GM12892 (cell line): ENCODE results near the gene RPS19BP1.

Experiments
- DNase-seq: peaks from one replicate; pipeline ENCODE4 v3.0.0; 2011; ENCODE audit not compliant: insufficient read length
- FAIRE-seq: peaks from 2 replicates; lab custom pipeline; 2011; peaks lifted over from hg19 to GRCh38; lab: Jason Lieb, UNC
- POLR2A ChIP-seq: IDR thresholded peaks from 2 replicates; pipeline ENCODE4 v1.6.1; 2011; ENCODE audit warnings: low read depth, low read length, control low read depth
- POLR2AphosphoS5 ChIP-seq: IDR thresholded peaks from 2 replicates; pipeline ENCODE4 v1.6.1; 2011; ENCODE audit warnings: low read depth, low read length, control low read depth
- TAF1 ChIP-seq: IDR thresholded peaks from 2 replicates; pipeline ENCODE4 v1.6.1; 2011; ENCODE audit warnings: low read depth, mild to moderate bottlenecking, control low read depth, low read length, borderline replicate concordance

RPS19BP1 gene

GRCh38 chr22:39534591-39535356, 2.2 kb upstream of the RPS19BP1 start:
- FAIRE-seq (peak; percentile 87), DNase-seq (peak; percentile 76)

GRCh38 chr22:39534092-39534506, 1.6 kb upstream of the RPS19BP1 start:
- no peak for DNase-seq
- no peak for TF ChIP-seq TAF1
- TF ChIP-seq POLR2AphosphoS5, result no peak
- no peak for TF ChIP-seq POLR2A
- no peak for FAIRE-seq

More at GRCh38 chr22:39534591-39535356, 2.2 kb upstream of the RPS19BP1 start:
- TF ChIP-seq POLR2AphosphoS5 (no peak), TAF1 (no peak), POLR2A (no peak)

DNA sequence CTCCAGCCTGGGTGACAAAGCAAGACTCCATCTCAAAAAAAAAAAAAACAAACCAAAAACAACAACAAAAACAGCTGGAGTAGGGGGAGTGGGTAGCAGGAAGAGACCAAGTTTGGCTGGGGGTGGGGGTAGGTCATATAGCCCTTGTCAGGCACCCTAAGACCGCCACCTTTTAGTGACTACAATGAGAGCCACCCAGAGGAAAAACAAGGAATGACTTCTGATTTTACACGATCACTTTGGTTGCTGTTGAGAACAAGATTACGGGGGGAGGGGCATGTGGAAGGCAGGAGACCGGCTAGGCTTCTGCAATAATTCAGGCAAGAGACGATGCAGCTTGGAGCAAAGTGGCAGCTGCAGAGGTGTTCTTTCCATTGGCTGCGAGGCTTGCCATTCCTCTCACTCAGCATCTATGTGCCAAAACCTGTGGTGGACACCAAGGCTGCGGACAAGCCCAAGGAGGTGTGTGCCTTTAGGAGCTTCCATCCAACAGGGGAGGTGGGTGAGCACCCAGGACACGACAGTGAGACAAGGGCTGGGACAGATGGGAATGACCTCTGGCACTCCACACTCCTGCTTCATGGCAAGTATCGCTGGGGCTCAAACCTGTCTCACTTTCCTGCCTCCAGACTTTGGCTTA, 1.7 kb downstream of the RPS19BP1 start:
- FAIRE-seq (no peak), DNase-seq (no peak)
- no peak for TF ChIP-seq TAF1
- no peak for TF ChIP-seq POLR2AphosphoS5
- TF ChIP-seq POLR2A, result no peak

DNA sequence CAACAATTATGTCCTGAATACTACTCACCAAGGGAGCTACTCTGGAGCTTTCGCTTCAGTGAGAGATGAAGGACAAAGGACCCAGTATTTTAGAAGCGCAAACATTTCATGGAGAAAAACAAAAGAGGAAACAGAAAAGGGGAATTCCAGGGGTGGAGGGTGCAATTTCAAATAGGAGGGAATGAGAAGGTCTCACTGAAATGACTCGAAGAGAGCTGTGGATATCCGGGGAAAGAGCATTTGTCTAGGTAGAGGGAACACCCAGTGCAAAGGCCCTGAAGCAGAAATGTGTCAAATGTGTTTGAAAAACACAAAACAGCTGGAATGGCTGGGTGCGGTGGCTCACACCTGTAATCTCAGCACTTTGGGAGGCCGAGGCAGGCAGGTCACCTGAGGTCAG, 2.4 kb downstream of the RPS19BP1 start:
- TF ChIP-seq TAF1 (no peak), POLR2A (no peak), POLR2AphosphoS5 (no peak)
- FAIRE-seq, result no peak
- no peak for DNase-seq

DNA sequence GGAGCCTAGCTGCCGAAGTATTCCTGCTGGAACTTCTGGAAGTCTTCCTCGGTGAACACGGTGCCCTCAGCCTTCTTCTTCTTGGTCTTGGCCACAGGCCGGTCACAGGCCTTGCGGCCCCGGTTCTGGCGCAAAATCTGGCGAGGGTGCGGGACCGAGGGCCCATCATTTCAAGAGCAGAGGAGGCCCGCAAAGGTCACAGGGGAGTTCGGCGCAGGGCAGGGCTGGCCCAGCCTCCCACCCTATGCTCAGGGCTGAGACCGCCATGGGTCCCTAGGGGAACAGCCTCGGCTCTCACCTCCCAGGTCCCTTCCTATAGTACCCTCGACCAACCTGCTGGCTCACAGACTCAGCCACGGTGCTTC, 3.1 kb downstream of the RPS19BP1 start:
- DNase-seq (no peak), FAIRE-seq (no peak)
- TF ChIP-seq POLR2AphosphoS5 (no peak), TAF1 (0 out of 2 replicates have a peak, but pooled peaks have one; percentile 2), POLR2A (no peak)

GRCh38 chr22:39528681-39529486, 3.7 kb downstream of the RPS19BP1 start:
- FAIRE-seq (peak; percentile 97), DNase-seq (peak; percentile 70)
- TF ChIP-seq POLR2A, result peak; percentile 22
- no peak for TF ChIP-seq POLR2AphosphoS5
- 0 out of 2 replicates have a peak, but pooled peaks have one; percentile 43 for TF ChIP-seq TAF1

GRCh38 chr22:39528080-39528661, 4.4 kb downstream of the RPS19BP1 start:
- FAIRE-seq, result no peak
- no peak for DNase-seq
- peak; percentile 66; the same call in 1 of the 2 replicates for TF ChIP-seq POLR2AphosphoS5
- TF ChIP-seq POLR2A, result peak; percentile 50
- TF ChIP-seq TAF1, result no peak

GRCh38 chr22:39527481-39527961, 5.0 kb downstream of the RPS19BP1 start:
- FAIRE-seq, result peak; percentile 36
- no peak for DNase-seq
- TF ChIP-seq POLR2AphosphoS5 (no peak), POLR2A (no peak), TAF1 (no peak)

- no peak for FAIRE-seq
- DNase-seq, result no peak
- TF ChIP-seq POLR2A, result peak; percentile 58
- TF ChIP-seq POLR2AphosphoS5, result peak; percentile 11; the same call in 1 of the 2 replicates
- no peak for TF ChIP-seq TAF1
These were observed 5.8 kb downstream of the RPS19BP1 start for GRCh38 chr22:39526736-39527171.

DNA sequence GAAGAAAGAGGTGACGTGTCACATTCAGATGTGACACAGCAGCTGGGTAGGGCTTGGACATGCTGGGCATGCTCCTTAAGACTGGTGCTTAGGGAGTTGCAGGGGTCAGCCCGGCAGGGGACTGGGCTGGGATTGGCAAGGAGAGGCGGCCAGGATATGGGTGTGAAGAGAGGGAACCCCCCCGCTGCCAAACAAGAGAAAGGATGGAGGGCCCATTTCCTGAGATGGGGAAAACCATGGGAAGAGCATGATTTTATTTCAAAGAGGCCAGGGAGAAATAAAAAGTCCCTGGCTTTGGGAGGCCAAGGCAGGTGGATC, 6.9 kb downstream of the RPS19BP1 start:
- TF ChIP-seq POLR2AphosphoS5, result no peak
- TF ChIP-seq POLR2A, result no peak
- TF ChIP-seq TAF1, result no peak

More for the DNA sequence above, 6.9 kb downstream of the RPS19BP1 start:
- FAIRE-seq, result no peak
- no peak for DNase-seq
